Liver (tissue), 3 donors: Measurements from ENCODE around the gene WLS.

Source experiments
- CTCF ChIP-seq: fragments of 150-350 bp; IDR thresholded peaks from 2 replicates; pipeline ENCODE4 v1.5.1; 2017; ENCODE audit warnings: improper control_type of control experiment, low read depth, low read length; ENCODE audit not compliant: missing input control
- GABPA ChIP-seq, 2 donors: IDR thresholded peaks in 1 of 2; conservative IDR thresholded peaks in 1 of 2; 2 replicates each; pipeline ENCODE4 v1.6.1; 2016; ENCODE audit warnings: antibody characterized with exemption in 2 of 2, mild to moderate bottlenecking in 1 of 2, moderate library complexity in 1 of 2
- TAF1 ChIP-seq: conservative IDR thresholded peaks from 2 replicates; pipeline ENCODE4 v1.6.1; 2016; ENCODE audit warnings: antibody characterized with exemption, mild to moderate bottlenecking
- donor health status: healthy.
- donor health status: healthy.

- TF ChIP-seq CTCF: no peak
- no peak for TF ChIP-seq TAF1
- TF ChIP-seq GABPA (IDR thresholded peaks at IDR 0.05 in 1 of 2, conservative IDR thresholded peaks at IDR 0.05 in 1 of 2): no peak
Measured at GRCh38 chr1:68210829-68211228, 21.5 kb downstream of the WLS start.
